ENCODE results near the gene HDGF. TPM values are rescaled to one million over a fixed set of nuclear protein-coding genes. Genes with fewer than 3 reads are reported as not detected.
A peak's percentile ranks its signal among the peaks of the same experiment; 100 is the strongest.

HDGF gene
- total RNA-seq, 1 donor from 2014 or later = 246 TPM

GRCh38 chr1:156745881-156746280 lies 5.6 kb downstream of the HDGF start:
- H2AFZ ChIP-seq (replicated peaks) = no peak overlapping the region
- Mint-ChIP-seq H3K4me1 (peaks cover 63% of the 10 kb centered on the region), H3K9me3 (no peaks in the 10 kb centered on the region), H3K27ac (peak overlapping the region; percentile 100), H3K4me3 (peak overlapping the region; percentile 100), H3K36me3 (peaks cover 18% of the 10 kb centered on the region), H3K27me3 (ENCODE audit: insufficient read depth, low read depth) (peaks cover 4% of the 10 kb centered on the region)
- H3K27me3 ChIP-seq = no peaks in the 10 kb centered on the region
- peak overlapping the region; percentile 100 for H3K4me3 ChIP-seq
- H3K27ac ChIP-seq = peak overlapping the region; percentile 99
- H3K4me2 ChIP-seq = peak overlapping the region; percentile 100
- H3K9ac ChIP-seq = no peak overlapping the region
- H3K36me3 ChIP-seq = no peaks in the 10 kb centered on the region
- H3K9me3 ChIP-seq (ENCODE audit: low read depth) = no peaks in the 10 kb centered on the region
- H3K4me1 ChIP-seq = peaks cover 46% of the 10 kb centered on the region
- no peak for DNase-seq (ENCODE audit: low spot score)
- peaks cover 76% of the 10 kb centered on the region for H3F3A ChIP-seq (ENCODE audit: low read depth)
- peaks cover 24% of the 10 kb centered on the region for H4K20me1 ChIP-seq (ENCODE audit: low read depth)
- peaks cover 72% of the 10 kb centered on the region for H3K79me2 ChIP-seq (ENCODE audit: low read depth)
- TF ChIP-seq CTCF (IDR thresholded peaks at IDR 0.05) = no peak
- no peak for TF ChIP-seq EZH2phosphoT487 (IDR thresholded peaks at IDR 0.05)
- TF ChIP-seq EZH2 (IDR thresholded peaks at IDR 0.05) = no peak

- Histone ChIP-seq H3K79me2 (ENCODE audit: low read depth) (peaks cover 70% of the 10 kb centered on the region), H4K20me1 (ENCODE audit: low read depth) (peaks cover 24% of the 10 kb centered on the region), H2AFZ (replicated peaks) (no peak overlapping the region), H3K4me2 (peak overlapping the region; percentile 100), H3K27me3 (no peaks in the 10 kb centered on the region), H3K4me3 (no peak overlapping the region), H3F3A (ENCODE audit: low read depth) (peaks cover 84% of the 10 kb centered on the region), H3K9ac (no peak overlapping the region), H3K27ac (no peak overlapping the region), H3K36me3 (no peaks in the 10 kb centered on the region), H3K9me3 (ENCODE audit: low read depth) (no peaks in the 10 kb centered on the region), H3K4me1 (peaks cover 47% of the 10 kb centered on the region)
- Mint-ChIP-seq H3K4me1 (peaks cover 61% of the 10 kb centered on the region), H3K27me3 (ENCODE audit: insufficient read depth, low read depth) (peaks cover 2% of the 10 kb centered on the region), H3K4me3 (peak overlapping the region; percentile 25), H3K27ac (peak overlapping the region; percentile 100), H3K9me3 (no peaks in the 10 kb centered on the region), H3K36me3 (peaks cover 15% of the 10 kb centered on the region)
- DNase-seq (ENCODE audit: low spot score) = no peak
- TF ChIP-seq EZH2 (IDR thresholded peaks at IDR 0.05) (no peak), CTCF (IDR thresholded peaks at IDR 0.05) (no peak), EZH2phosphoT487 (IDR thresholded peaks at IDR 0.05) (no peak)
These were observed 6.6 kb downstream of the HDGF start for GRCh38 chr1:156744786-156745419.

GRCh38 chr1:156744344-156744743 lies 7.1 kb downstream of the HDGF start:
- Histone ChIP-seq H3K9me3 (ENCODE audit: low read depth) (no peaks in the 10 kb centered on the region), H2AFZ (replicated peaks) (no peak overlapping the region), H3K4me2 (no peak overlapping the region), H4K20me1 (ENCODE audit: low read depth) (peaks cover 24% of the 10 kb centered on the region), H3K9ac (no peak overlapping the region), H3K4me1 (peaks cover 43% of the 10 kb centered on the region), H3K79me2 (ENCODE audit: low read depth) (peaks cover 70% of the 10 kb centered on the region), H3K27ac (no peak overlapping the region), H3K27me3 (no peaks in the 10 kb centered on the region), H3K36me3 (no peaks in the 10 kb centered on the region), H3K4me3 (no peak overlapping the region), H3F3A (ENCODE audit: low read depth) (peaks cover 83% of the 10 kb centered on the region)
- Mint-ChIP-seq H3K9me3 (no peaks in the 10 kb centered on the region), H3K27ac (no peak overlapping the region), H3K4me1 (peaks cover 55% of the 10 kb centered on the region), H3K4me3 (peak overlapping the region; percentile 23), H3K36me3 (peaks cover 15% of the 10 kb centered on the region), H3K27me3 (ENCODE audit: insufficient read depth, low read depth) (peaks cover 2% of the 10 kb centered on the region)
- TF ChIP-seq EZH2phosphoT487 (IDR thresholded peaks at IDR 0.05) (no peak), CTCF (IDR thresholded peaks at IDR 0.05) (no peak), EZH2 (IDR thresholded peaks at IDR 0.05) (no peak)
- no peak for DNase-seq (ENCODE audit: low spot score)
